Omental fat pad (tissue), 4 donors: ENCODE measurements around the gene IL6ST. TPM values are rescaled to one million over a fixed set of nuclear protein-coding genes. Genes with fewer than 3 reads are reported as not detected.

Experiments used
- ATAC-seq: fragments of 150-250 bp; one replicate; pipeline ENCODE4 v1.9.1; 2016; ENCODE audit warnings: mild to moderate bottlenecking, moderate library complexity; ENCODE audit not compliant: low FRiP score
- DNase-seq: peaks from one replicate; pipeline ENCODE4 v3.0.0-alpha.2; 2019; ENCODE audit warnings: low spot score
- total RNA-seq, 4 donors: library from RNA; depleted of rRNA; stranded (reverse); fragments of >200 nt; gene quantifications; one replicate each; pipeline ENCODE4 v1.1.0, GENCODE V29; 2016
- TF ChIP-seq, protein P1 (sequence below), 3 donors: fragments of 450-650 bp; IDR thresholded peaks; one replicate each; pipeline ENCODE4 v1.5.1; 2016 to 2017; ENCODE audit warnings: antibody characterized with exemption in 3 of 3, mild to moderate bottlenecking in 3 of 3, moderate library complexity in 2 of 3

The IL6ST gene
- total RNA-seq, 4 donors from 2014 or later, result 555 to 806 (median 682) TPM

DNA sequence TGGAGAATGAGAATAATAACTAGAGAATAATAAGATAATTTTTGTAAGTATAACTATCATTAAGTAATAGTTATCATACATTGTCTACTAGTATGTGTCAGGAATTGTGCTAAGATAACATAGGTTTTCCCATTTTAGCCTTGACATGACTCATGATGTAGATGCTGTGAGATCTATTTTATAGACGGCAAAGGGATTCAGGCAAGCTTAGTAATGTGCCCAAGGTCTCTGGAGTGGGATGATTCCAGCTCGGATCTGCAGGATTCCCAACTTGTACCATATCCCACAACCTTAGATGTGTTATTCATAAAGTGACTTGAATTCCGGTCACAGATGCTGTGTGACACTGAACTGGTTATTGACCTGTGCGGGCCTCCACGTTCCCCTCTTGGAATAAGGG, 92.1 kb downstream of the IL6ST start:
- TF ChIP-seq, protein P1, sequence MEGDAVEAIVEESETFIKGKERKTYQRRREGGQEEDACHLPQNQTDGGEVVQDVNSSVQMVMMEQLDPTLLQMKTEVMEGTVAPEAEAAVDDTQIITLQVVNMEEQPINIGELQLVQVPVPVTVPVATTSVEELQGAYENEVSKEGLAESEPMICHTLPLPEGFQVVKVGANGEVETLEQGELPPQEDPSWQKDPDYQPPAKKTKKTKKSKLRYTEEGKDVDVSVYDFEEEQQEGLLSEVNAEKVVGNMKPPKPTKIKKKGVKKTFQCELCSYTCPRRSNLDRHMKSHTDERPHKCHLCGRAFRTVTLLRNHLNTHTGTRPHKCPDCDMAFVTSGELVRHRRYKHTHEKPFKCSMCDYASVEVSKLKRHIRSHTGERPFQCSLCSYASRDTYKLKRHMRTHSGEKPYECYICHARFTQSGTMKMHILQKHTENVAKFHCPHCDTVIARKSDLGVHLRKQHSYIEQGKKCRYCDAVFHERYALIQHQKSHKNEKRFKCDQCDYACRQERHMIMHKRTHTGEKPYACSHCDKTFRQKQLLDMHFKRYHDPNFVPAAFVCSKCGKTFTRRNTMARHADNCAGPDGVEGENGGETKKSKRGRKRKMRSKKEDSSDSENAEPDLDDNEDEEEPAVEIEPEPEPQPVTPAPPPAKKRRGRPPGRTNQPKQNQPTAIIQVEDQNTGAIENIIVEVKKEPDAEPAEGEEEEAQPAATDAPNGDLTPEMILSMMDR (IDR thresholded peaks at IDR 0.05), result no peak
- no peak for ATAC-seq
- no peak for DNase-seq

DNA sequence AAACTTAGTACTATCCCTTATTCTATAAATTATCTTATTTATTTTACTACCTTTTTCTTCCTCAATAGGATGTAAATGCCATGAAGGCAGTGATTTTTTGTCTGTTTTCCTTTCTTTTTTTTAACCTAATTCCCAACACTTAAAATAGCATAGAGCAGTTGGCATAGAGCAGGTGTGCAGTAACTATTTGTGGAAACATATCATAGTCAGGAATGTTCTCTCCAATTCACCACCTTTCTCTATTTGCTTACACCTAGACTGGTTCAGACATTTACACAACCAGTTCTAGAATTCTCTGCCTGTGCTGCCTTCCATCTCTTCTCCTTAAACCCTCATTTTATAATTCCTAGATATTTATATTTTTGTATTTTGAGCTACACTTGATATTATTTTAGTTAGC, 94.0 kb downstream of the IL6ST start:
- DNase-seq (no peak), ATAC-seq (no peak)
- TF ChIP-seq, protein P1 (IDR thresholded peaks at IDR 0.05), result no peak

- TF ChIP-seq, protein P1 (IDR thresholded peaks at IDR 0.05), result no peak
- ATAC-seq (no peak), DNase-seq (no peak)
Observed at GRCh38 chr5:55900068-55900467, 94.7 kb downstream of the IL6ST start.

- no peak for DNase-seq
- TF ChIP-seq, protein P1 (IDR thresholded peaks at IDR 0.05), result no peak
- ATAC-seq, result peak; percentile 32
Observed at GRCh38 chr5:55899344-55899743, 95.4 kb downstream of the IL6ST start.

DNA sequence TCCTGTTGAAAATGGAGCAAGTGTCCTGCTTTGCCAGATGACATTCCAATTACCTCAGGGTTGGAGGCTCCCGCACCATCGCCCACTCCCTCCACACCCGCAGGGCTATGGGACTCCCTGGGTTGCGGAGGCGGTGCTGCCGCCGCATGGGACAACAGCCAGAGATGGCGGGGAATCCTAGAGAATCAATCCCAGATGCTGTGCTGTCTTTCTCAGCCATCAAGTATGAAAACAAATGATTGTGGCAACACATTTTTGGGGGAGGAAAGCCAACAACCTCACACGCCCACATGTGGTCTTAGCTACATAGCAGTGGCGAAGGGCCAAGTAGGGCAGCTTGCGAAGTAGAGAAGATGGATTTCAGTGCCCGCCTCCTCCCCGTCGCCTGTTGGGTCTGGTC, 96.9 kb downstream of the IL6ST start:
- TF ChIP-seq, protein P1 (IDR thresholded peaks at IDR 0.05), result no peak
- ATAC-seq, result peak; percentile 63
- DNase-seq, result no peak

- ATAC-seq (peak; percentile 15), DNase-seq (no peak)
- TF ChIP-seq, protein P1 (IDR thresholded peaks at IDR 0.05), result no peak
Observed at GRCh38 chr5:55897206-55897894, 97.4 kb downstream of the IL6ST start.

DNA sequence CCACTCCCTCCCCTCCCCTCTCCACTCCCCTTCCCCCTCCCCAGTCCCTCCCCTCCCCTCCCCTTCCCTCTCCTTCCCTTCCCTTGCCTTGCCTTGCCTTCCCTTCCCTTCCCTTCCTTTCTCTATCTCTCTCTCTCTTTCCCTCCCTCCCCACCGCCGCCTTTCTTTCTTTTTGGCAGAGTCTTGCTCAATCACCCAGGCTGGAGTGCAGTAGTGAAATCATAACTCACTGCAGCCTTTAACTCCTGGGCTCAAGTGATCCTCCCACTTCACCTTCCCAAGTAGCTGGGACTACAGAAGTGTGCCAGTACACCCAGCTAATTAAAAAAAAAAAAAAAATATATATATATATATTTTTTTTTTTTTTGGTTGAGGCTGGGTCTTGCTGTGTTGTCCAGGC, 98.1 kb downstream of the IL6ST start:
- TF ChIP-seq, protein P1 (IDR thresholded peaks at IDR 0.05), result no peak
- ATAC-seq (no peak), DNase-seq (no peak)
